VCaP (cell line): ENCODE data around the gene RAD51D.
"Not testable (repeated sequence)": the region's sequence is repeated elsewhere in the genome, so short reads cannot be mapped to it uniquely, and the experiment has no call there.

Source experiments
- H3K27ac ChIP-seq: fragments of 450-650 bp; 2 replicates; pipeline ENCODE4 v1.5.1; 2017
- TF ChIP-seq, protein P1 (sequence below): fragments of 450-650 bp; conservative IDR thresholded peaks from 2 replicates; pipeline ENCODE4 v1.5.1; 2017; ENCODE audit warnings: mild to moderate bottlenecking, moderate library complexity

Gene RAD51D

DNA sequence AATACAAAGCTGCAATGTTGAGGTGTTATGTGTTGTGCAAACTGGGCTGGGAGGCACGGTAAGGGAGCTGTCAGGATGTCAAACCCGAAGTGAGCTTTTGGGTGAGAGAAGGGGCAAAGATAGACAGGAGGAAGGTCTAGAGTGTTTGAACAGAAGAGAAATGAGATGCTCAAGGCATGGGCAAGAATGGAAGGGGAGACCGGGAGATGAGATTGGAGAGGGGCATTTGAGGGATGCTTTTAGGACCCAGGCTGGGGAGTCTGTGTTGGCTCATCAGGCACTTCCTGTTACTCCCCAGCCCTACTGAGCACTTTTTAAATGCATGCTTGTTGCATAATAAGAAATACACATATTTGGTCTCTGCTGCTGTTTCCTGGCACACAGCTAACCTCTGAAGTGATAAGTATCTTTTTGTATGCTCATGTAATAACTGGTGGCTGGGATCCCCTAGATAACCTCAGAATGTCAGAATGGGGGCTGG, 41.7 kb upstream of the RAD51D start:
- TF ChIP-seq, protein P1, sequence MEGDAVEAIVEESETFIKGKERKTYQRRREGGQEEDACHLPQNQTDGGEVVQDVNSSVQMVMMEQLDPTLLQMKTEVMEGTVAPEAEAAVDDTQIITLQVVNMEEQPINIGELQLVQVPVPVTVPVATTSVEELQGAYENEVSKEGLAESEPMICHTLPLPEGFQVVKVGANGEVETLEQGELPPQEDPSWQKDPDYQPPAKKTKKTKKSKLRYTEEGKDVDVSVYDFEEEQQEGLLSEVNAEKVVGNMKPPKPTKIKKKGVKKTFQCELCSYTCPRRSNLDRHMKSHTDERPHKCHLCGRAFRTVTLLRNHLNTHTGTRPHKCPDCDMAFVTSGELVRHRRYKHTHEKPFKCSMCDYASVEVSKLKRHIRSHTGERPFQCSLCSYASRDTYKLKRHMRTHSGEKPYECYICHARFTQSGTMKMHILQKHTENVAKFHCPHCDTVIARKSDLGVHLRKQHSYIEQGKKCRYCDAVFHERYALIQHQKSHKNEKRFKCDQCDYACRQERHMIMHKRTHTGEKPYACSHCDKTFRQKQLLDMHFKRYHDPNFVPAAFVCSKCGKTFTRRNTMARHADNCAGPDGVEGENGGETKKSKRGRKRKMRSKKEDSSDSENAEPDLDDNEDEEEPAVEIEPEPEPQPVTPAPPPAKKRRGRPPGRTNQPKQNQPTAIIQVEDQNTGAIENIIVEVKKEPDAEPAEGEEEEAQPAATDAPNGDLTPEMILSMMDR: no peak
- H3K27ac ChIP-seq: no peak overlapping the region

DNA sequence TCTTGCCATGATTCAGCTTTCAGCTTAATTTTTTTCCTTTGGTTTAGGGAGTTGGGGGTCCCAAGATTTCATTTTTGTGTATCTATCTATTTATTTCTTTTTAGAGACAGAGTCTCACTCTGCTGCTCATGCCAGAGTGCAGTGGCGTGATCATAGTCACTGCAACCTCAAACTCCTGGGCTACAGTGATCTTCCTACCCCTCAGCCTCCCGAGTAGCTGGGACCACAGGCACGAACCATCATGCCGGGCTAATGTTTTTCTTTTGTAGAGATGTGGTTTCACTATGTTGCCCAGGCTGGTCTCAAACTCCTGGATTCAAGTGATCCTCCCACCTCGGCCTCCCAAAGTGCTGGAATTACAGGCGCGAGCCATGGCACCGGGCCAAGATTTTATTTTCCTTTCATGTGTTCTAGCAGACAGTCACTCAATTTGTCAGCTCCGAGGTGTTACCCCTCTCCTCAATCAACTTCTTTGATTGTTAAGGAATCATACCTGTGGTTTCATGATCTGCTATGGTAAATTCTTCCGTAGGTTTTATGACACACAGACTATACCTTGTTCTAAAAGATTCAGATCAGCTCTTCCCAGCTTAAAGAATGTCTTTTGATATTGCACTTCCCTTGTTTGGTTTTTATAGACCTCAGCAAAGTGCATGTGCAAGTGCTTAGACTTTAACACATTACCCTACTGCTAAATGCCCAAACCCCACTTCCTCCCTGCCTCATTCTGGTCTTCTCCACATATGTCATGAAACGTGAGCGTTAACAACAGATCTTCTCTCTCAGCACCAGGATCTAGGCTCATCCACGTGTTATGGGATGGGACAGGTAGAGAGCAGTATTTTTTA, 40.9 kb upstream of the RAD51D start:
- H3K27ac ChIP-seq: no peak overlapping the region
- TF ChIP-seq, protein P1: no peak

DNA sequence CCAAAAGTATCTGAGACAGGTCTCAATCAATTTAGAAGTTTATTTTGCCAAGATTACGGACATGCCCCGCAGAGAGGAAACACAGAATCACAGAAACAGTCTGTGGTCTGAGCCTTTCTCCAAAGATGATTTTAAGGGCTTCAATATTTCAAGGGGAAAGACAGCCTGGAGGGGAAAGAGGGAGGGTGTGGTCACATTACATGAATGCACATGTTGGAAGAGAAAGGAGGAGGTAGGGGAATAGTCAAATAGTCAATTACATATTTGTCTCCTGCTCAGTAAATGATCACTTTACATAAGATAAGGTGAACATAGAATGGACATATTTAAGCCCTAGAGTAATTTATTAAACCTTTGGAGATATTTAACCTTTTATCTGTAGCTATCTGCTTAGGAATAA, 40.3 kb upstream of the RAD51D start:
- TF ChIP-seq, protein P1: no peak
- H3K27ac ChIP-seq: no peak overlapping the region

DNA sequence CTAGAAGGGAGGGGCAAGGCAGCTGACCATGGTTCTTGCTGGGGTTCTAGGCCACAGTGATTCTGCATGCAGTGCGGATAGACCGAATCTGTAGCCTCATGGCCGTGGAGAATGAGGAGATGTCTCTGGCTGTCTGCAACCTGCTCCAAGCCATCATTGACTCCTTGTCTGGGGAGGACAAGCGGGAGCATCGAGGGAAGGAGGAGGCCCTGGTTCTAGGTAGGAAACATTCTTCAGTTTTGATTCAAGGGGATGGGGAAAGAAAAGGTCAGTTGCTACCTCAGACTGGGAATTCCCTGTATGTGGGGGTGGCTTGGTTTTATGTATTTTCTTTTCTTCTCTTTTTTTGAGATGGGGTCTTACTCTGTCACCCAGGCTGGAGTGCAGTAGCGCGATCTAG, 35.6 kb upstream of the RAD51D start:
- no peak overlapping the region for H3K27ac ChIP-seq
- TF ChIP-seq, protein P1: no peak

DNA sequence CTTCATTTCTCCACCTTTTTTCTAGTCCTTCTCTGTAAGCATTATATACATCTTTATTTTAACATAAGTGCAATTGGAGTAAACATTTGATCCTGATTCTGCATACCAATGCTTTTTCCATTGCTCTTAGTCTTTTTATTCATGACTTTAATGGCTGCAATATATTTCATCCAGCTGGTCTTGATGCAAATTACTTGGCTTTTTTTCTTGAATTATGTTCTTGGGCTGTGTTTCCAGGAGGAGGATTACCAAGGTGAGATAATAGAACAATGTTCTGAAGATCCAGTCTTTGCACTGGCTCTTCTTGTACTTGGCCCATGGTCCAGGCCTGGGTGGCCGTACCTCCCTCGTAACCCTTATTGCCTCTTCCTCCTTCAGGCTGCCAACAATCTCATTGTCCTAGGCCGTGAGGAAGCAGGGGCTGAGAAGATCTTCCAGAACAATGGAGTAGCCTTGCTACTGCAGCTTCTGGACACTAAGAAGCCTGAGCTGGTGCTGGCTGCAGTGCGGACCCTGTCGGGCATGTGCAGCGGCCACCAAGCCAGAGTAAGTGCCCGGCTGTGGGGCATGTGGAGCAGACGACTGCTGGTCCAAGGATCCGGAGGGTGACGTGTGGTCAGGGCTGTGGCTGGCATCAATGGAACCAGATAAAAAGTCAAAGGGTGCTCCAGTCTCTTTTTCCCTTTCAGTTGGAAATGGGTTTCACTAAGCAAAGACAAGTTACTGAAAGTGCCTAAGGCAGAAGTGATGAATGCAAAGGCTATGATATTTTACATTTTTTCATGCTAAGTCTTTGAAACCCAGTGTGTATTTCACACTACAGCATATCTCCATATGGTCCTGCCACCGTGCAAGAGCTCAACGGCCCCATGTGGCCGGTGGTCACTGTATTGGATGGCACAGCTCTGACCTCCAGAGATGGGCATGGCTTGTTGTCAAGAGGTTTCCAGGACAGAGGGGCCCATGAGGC, 34.8 kb upstream of the RAD51D start:
- no peak overlapping the region for H3K27ac ChIP-seq
- TF ChIP-seq, protein P1: no peak

DNA sequence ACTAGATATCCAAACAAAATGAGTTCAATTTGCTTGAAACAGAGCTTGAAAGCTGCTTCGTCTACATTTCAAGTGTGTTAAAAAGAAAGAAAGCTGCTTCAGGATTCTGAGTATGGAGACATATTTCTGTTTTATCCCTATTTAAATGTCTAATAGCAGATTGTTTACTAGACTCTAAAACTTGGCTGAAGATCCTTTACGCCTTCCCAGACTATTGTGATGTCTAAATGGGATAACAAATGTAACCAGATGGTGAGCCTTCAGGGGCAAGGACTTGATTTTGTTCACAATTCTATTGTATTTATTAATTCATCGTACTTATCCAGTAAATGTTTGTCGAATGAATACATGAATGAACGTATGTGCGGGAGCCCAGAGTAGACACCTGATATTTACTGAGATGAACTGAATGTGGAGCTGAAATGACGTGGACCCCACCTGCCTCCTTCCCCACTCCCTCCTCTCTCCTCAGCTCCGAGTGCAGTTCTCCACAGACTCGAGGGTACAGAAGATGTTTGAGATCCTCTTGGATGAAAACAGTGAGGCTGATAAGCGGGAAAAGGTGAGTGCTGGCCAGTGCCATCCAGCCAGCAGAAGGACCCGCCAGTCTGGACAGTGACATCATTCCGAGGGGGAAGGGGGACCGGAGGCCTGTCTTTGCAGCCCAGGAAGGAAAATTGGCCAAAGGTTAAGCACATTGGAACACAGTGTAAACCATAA, 32.9 kb upstream of the RAD51D start:
- no peak overlapping the region for H3K27ac ChIP-seq
- TF ChIP-seq, protein P1: no peak

DNA sequence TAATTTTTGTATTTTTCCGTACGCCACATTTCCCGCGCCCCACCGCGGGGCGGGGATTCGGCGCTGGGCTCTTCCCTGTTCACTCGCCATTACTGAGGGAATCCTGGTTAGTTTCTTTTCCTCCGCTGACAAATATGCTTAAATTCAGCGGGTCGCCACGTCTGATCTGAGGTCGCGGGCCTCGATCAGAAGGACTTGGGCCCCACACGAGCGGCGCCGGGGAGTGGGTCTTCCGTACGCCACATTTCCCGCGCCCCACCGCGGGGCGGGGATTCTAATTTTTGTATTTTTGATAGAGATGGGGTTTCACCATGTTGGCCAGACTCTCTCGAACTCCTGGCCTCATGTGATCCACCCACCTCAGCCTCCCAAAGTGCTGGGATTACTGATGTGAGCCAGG, 31.4 kb upstream of the RAD51D start:
- H3K27ac ChIP-seq: not testable (repeated sequence)
